Epithelial cell of proximal tubule (primary cell): ENCODE data around the gene HBG1. TPM values are rescaled to one million over a fixed set of nuclear protein-coding genes. Genes with fewer than 3 reads are reported as not detected.
"Not testable (repeated sequence)": the region's sequence is repeated elsewhere in the genome, so short reads cannot be mapped to it uniquely, and the experiment has no call there.

Experiments used
- DNase-seq: peaks from one replicate; pipeline ENCODE4 v3.0.0-alpha.2; 2011; ENCODE audit warnings: low read depth
- H3K4me3 ChIP-seq: 2 replicates; pipeline ENCODE4 v1.5.1; 2011; ENCODE audit warnings: low read depth, mild to moderate bottlenecking, low read length
- CTCF ChIP-seq: conservative IDR thresholded peaks from 2 replicates; pipeline ENCODE4 v1.5.1; 2012; ENCODE audit warnings: low read depth, mild to moderate bottlenecking, low read length
- total RNA-seq: library from RNA; depleted of rRNA; stranded (reverse); fragments of >200 nt; gene quantifications from 2 replicates; pipeline ENCODE4 v1.2.3, GENCODE V29; 2015

HBG1 gene
- not detected in 2 replicates for total RNA-seq

GRCh38 chr11:5249807-5250396 is at the start of gene HBG1:
Gene HBG1, minus strand, starts transcription at chr11:5249857. Its CDS starts 53 bp downstream, at chr11:5249804.
- DNase-seq, H3K4me3 ChIP-seq: not testable (repeated sequence)

GRCh38 chr11:5298451-5298850 is 48.8 kb upstream of the HBG1 start:
- H3K4me3 ChIP-seq: no peak overlapping the region
- no peak for DNase-seq
- no peak for TF ChIP-seq CTCF

GRCh38 chr11:5297721-5298323 is 48.2 kb upstream of the HBG1 start:
- TF ChIP-seq CTCF: no peak
- H3K4me3 ChIP-seq: no peak overlapping the region
- no peak for DNase-seq

- DNase-seq, H3K4me3 ChIP-seq: not testable (repeated sequence)
These were observed 44.8 kb upstream of the HBG1 start for GRCh38 chr11:5294342-5294995.

GRCh38 chr11:5293028-5293427 is 43.4 kb upstream of the HBG1 start:
- no peak for DNase-seq
- H3K4me3 ChIP-seq: no peak overlapping the region
- TF ChIP-seq CTCF: no peak

- peak; percentile 94 for TF ChIP-seq CTCF
- peak; percentile 16 for DNase-seq
These were observed 41.7 kb upstream of the HBG1 start for GRCh38 chr11:5291207-5291838.

GRCh38 chr11:5290106-5290505 is 40.4 kb upstream of the HBG1 start:
- no peak for DNase-seq
- TF ChIP-seq CTCF: no peak
- H3K4me3 ChIP-seq: no peak overlapping the region

More at GRCh38 chr11:5291207-5291838, 41.7 kb upstream of the HBG1 start:
- no peak overlapping the region for H3K4me3 ChIP-seq
